SH-SY5Y (cell line): Measurements from ENCODE around the gene SMAGP.

Experiments used
- GATA2 ChIP-seq: IDR thresholded peaks from 2 replicates; pipeline ENCODE4 v1.6.1; 2011; ENCODE audit warnings: mild to moderate bottlenecking, low read depth, low read length
- GATA3 ChIP-seq: IDR thresholded peaks from 2 replicates; pipeline ENCODE4 v1.6.1; 2011; ENCODE audit warnings: low read depth, mild to moderate bottlenecking, low read length, moderate library complexity

Gene SMAGP, protein sequence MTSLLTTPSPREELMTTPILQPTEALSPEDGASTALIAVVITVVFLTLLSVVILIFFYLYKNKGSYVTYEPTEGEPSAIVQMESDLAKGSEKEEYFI

DNA sequence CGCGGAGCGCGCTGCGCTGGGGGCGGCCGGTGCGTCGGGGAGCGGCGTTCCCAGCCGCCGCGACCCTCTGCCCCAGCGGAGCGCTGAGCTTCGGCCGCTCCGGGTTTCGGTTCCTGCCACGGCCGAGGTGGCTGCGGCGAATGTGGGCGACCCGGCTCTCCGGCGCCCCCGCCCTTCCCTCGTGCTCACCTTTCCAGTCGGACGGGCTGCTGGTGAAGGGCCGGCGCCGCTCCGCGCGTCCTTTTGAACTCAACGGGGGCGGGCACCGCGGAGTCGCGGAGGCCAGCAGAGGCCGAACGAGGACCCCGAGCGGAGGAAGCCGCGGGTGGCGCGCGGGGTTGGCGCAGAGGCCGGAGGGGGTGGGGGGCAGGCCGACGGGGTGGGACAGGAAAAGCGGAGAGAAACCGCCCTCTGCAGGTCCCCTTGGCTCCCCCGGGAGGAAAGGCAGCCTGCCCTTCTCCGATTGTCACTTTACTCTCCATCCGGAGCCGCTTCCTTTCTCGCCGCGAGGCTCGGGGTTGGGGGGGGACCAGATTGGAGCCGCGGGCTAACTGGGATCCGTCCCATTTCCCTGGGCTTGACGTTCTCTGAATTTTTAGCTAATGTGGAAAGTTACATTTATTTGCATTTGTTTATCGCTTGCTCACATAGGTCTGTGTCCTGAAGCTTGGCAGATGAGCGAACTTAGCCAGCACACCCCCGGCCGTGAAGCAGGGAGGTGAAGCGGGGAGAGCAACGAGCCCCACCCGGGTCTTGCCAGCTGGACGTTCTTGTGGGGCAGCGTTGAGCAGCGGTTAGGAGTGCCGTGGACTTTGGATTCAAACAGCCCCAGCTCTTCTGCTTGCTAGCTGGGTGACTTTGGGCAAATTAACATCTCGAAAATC lies at the start of gene SMAGP:
Gene SMAGP (minus strand): TSS at position 349 of the 884 bp plus-strand sequence. CDS start 1,137 bp downstream, outside the sequence.
- TF ChIP-seq GATA3 (no peak), GATA2 (no peak)

DNA sequence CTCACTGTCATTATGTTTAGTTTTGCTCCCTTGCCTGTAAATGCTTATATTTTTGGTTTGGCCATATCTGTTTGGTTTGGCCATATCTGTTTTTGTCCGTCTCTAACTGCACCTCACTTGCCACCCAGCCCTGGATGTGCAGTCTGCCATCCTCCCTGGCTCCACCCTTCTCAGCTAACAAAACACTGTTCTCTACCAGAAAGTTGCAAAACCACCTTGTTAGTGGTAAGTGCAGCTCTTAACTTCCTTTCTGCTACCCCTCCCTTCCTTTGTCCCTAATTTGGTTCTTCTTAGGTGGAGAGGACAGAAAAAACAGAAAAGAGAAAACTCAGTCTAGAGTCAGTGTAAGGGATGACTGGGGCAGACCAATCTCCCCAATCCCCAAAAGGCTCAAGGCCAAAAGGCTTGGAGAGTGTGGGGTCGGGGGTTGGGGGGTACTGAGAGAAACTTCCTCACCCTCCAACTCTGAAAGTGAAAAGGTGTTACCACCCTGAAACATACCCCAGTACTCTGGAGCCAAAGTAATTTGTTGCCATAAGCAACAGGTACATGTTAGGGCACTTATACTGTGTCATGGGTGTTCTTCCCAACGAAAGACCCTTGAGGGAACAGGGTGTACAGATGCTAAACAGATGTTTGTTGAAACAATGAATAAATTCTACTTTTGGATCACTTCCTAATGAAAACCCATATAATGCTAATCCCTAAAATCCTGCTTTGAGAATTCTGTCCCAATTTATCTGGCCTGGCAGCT lies 48.8 kb upstream of the SMAGP start:
- TF ChIP-seq GATA3, result no peak
- no peak for TF ChIP-seq GATA2

DNA sequence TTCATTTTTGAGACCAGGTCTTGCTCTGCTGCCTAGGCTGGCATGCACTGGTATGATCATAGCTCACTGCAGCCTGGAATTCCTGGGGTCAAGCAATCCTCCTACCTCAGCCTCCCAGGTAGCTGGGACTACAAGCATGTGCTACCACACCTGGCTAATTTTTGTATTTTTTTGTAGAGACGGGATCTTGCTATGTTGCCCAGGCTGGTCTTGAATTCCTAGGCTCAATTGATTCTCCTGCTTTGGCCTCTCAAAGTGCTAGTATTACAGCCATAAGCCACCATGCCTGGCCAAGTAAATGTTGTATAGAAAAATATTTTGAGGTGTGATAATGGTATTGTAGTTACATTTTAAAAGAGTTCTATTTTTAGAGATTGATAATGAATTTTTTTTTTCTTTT lies 41.2 kb upstream of the SMAGP start:
- no peak for TF ChIP-seq GATA2
- TF ChIP-seq GATA3, result no peak

DNA sequence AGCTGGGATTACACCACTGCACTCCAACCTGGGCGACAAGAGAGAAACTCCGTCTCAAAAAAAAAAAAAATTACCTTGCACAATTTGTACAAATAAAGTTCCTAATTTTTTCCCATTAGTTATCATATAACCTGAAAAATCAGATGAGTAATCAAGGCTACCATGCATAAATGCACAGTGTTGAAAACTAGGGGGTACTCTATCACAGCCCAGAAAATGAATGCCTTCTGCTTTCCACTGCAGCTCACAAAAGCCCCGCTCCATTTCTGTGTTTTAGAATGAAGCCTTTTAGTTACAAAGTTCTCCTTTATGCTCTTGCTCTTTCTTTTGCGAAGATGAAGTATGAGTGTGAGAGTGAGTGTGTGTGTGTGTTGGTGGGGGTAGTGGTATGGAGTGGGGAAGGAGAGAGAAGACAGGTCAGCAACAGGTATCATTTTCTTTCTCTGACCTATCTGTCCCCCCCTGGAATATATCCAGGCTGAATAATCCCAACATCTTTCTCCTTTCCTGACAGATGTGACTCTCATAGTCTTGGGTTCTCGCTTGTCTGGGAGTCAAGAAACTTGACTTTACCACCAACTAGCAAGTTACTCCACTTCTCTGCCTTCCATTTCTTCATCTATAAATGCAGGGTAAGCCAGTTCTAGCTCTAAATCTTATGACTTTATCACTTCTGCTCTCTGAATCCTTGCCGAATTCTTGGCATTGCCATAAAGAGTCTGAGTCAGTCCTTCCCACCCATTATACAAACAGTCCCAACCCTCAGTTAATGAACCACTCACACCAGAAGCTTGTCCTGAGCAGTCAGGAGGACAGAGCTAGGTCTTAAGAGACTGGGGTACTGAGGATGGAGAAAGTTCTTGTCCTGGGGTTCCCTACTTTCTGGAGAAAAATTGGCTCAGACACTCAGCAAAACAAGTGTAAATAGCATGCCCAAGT lies 37.7 kb upstream of the SMAGP start:
- TF ChIP-seq GATA2, result no peak
- no peak for TF ChIP-seq GATA3

DNA sequence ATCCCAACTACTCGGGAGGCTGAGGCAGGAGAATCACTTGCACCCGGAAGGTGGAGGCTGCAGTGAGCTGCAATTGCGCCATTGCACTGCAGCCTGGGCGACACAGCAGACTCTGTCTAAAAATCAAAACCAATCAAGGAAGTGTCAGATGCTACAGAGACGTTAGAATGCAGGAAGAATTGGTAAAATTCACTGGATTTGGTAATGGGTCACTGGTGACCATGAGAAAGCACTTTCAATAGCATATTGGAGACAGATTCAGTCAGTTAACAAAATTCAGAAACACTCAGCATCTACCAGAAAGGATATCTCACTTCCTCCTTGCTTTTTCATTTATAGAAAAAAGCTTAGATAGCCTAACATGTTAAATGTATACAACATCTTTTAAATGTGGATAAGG lies 36.3 kb upstream of the SMAGP start:
- no peak for TF ChIP-seq GATA2
- TF ChIP-seq GATA3, result no peak

DNA sequence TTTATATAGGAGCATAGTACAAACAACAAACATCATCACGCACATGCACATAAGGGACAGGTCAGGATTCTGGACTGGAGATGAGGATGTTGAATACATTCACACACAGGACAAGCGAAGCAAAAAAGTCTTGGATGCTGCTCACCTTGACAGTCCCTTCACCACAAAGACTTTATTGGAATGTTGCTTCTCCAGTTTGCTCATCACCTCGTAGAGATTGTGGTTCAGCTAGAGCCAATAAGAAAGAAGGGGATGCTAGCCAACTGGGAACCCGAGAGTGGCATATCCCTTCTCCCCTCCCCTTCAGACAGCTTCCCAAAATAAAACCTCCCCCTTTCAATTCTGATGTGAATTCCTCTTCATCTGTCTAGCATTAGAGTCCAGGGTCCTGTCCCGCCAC lies 25.4 kb upstream of the SMAGP start:
- no peak for TF ChIP-seq GATA3
- TF ChIP-seq GATA2, result no peak

DNA sequence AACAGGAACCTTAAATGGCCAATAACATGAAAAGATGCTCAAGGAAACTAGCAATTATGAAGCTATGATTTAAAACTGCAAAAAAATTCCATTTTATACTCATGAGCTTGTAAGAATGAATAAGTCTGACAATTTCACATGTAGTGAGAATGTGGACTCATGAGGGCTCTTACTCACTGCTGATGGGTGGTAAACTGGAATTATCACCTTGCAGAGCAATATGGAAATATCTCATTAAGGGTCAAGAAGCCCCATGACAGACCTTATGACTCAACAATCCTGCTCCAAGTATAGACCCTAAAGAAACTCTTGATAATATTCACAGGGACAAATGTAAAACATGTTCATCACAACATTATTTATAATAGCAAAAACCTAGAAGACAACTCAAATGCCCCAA lies 23.5 kb upstream of the SMAGP start:
- TF ChIP-seq GATA2 (no peak), GATA3 (no peak)

DNA sequence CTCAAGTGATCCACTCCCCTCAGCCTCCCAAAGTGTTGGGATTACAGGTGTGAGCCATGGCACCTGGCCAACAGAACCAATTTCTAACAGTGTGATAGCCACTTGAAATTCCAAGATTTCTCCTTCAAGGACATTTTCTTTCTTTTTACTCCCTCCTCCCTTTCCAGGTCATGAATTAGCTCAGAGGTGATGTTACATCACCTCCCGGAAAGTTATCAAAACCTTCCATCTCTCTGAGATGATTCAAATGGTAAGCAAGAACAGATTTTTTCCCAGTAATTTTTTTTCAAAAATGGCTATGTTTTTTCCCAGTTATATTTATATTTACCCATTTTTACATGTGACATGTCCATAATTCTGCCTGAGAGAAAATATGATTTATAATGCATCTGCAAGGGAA lies 15.6 kb upstream of the SMAGP start:
- TF ChIP-seq GATA2 (no peak), GATA3 (no peak)

DNA sequence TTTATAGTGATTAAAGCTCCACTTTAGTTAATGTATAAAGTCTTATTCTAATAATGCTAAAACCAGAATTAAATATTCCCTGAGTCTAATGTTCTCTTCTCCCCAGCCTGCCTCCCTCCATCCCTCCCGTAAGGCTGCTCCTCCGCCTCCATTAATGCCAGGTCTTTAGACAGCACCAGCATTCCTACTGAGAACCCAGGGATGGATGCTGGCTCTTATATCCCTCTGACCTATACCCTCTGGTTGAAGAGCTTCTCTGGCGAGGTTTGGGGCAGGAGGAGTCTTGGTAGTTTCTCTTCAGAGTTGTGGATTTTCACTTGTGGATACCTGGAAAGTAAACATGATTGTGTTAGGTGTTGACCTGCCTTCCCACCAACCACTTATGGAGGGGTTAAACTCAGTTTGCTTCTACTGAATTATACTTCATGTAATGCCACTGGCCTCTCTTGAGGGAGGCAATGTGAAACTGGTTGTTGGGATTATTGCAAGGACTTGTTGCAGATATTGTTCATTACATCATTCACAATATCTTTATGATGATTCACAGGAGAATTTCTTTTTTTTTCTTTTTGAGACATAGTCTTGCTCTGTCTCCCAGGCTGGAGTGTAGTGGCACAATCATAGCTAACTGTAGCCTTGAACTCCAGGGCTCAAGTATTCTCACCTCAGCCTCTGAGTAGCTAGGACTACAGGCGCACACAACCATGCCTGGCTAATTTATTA lies 11.1 kb upstream of the SMAGP start:
- TF ChIP-seq GATA2 (no peak), GATA3 (no peak)

DNA sequence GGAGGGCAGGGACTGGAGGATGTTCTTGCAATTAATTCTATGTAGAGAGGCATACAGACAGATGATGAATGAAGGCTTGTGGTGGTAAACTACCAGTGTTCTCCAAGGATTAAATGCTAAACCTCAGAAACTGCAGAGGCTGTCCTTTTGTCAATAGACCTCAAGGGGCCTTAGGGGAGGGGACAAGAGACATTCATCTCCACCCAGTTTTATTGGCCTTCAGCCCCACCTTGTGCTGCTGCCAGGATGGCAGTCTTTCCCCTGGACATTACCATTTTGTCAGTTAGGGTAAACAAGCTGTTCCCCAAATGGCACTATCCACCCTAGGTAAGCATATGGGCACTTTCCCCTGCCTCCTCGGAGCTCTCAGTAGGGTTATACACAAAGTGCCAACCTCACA lies 4.9 kb upstream of the SMAGP start:
- TF ChIP-seq GATA2 (no peak), GATA3 (no peak)

DNA sequence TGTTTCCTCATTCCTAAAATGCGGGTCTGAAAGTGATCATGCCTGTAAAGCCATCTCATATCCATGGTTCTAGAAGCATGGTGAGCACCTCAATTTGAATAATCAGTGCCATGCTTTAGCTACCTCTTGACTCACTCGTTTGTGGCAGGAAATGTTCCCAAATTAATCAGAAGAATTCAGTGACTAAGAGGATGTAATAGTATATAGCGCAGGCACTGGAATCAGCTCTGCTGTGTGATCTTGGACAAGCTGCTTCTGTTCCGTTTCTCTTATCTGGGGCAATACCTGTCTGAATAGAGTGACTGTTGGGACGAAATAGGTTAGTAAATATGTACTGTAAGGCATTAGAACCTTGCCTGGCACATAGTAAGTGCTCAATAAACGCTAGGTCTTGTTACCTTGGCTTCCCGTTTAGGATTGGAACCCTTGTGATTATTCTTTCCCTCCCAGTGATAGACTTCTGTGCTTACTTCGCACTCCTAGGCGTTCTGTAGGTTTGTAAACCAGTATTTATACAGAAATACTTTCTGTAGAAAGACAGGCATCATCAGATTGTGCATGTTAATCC lies 820 bp upstream of the SMAGP start:
- TF ChIP-seq GATA3 (no peak), GATA2 (no peak)

DNA sequence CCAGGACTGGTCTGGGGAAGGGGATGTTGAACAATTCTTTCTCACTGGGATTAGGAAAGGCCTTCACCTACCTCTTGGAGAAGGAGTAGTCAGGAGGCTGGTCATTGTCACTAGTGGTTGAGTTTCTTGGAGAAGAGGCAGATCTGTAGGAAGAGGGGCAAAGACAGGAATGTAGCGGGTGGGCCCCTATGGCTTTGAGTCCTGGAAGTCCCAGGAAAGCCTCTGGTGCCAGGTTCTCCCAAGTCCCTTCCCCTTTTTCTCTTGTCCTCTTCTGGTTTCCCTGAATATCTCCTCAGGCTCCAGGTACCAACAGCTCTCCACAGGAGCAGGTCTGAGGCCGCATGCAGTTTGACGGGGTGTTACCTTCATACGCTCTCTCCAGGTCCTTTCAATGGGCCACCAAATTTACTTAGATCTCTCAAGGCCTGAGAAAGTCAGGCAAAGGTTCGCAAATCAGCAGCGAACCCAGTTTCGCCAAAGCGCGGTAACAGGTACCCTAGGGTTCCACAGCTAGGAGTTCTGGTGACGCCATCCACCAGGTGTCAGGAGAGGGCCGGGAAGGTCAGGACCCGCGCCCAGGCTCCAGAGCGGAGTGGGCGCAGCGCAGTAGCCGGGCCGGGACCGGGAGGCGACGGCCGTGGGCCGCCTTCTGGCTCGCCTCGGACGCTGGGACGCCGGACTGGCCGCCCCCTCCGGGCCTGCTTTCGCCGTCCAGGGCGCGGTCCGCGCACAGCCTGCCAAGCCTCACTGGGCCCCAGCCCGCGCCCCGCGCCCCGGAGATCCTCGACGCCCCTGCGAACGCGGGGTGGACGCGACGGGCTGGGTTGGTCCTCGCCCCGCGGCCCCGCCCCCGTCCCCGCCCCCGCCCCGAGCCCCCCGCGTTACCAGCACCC lies 795 bp downstream of the SMAGP start:
- no peak for TF ChIP-seq GATA2
- TF ChIP-seq GATA3, result no peak

DNA sequence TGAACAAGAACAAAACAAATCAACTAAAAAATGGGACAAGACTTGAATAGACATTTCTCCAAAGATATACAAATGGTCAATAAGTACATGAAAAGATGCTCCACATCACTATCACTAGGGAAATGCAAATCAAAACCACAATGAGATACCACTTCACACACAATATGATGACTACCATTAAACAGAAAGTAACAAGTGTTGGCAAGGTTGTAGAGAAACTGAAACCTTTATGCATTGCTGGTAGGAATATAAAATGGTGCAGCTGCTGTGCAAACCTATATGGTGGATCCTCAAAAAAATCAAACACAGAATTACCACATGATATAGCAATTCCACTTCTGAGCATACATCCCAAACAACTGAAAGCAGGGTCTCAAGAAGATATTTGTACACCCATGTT lies 5.2 kb downstream of the SMAGP start:
- TF ChIP-seq GATA2, result no peak
- TF ChIP-seq GATA3, result no peak
